ENCODE measurements around the gene HOXA2. TPM values are rescaled to one million over a fixed set of nuclear protein-coding genes. Genes with fewer than 3 reads are reported as not detected.

HOXA2 gene
- polyA plus RNA-seq, 1 donor (not counting 4 experiments of a cell fraction or from before 2014, with no cell fraction given) = 0.71 TPM

DNA sequence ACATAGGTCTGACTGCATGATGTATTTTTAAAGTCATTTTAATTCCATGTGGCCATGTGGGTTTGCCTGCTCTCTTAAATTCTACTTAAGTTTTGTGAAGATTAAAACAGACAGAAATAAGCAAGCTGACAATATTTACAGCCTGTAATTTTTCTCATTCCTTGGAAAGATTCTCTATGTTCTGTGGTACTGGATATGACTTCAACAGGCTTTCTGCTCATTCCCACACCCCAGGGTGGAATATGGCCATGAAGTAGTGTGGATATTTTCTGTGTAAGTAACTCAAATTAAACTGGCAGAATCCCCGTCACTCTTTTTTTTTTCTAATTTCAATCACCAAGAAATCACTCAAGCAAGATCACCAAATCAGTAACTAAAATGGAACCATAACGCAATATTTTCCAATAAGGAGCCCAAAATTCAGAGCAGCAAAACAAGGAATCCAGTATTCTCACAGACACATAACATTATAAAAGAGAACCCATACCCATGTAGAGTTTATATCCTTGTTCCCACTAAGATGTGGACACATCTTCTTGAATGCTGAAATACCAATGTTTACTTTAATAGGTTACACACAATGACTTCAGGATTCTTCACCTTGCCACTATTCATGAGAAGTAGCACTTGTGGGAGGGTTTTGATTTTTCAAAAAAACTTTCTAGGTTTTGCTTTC lies 35.3 kb upstream of the HOXA2 start:
- Histone ChIP-seq H2AFZ (ENCODE audit: control insufficient read depth, low read length) (no peak overlapping the region), H3K27me3 (ENCODE audit: control insufficient read depth, extremely low read depth, insufficient read depth, low read length) (no peaks in the 10 kb centered on the region), H3K4me2 (ENCODE audit: control insufficient read depth, extremely low read depth, insufficient read depth, low read depth, low read length) (peak overlapping the region; percentile 92), H4K20me1 (ENCODE audit: control insufficient read depth, extremely low read depth, insufficient read depth, low read length) (no peaks in the 10 kb centered on the region), H3K79me2 (ENCODE audit: control insufficient read depth, insufficient read depth, low read length) (peaks cover 39% of the 10 kb centered on the region), H3K9ac (ENCODE audit: control insufficient read depth, extremely low read depth, insufficient read depth, low read length) (peak overlapping the region; percentile 31), H3K4me1 (ENCODE audit: control insufficient read depth, extremely low read depth, insufficient read depth, low read length) (peaks cover 53% of the 10 kb centered on the region), H3K9me3 (ENCODE audit: control insufficient read depth, low read depth, low read length) (no peaks in the 10 kb centered on the region), H3K36me3 (ENCODE audit: control insufficient read depth in 2 of 2, extremely low read depth in 1 of 2, insufficient read depth in 2 of 2, low read length in 2 of 2) (peaks cover 0 to 4% of the 10 kb centered on the region in 2 experiments), H3K9me1 (ENCODE audit: control insufficient read depth, extremely low read depth, insufficient read depth, low read length) (no peaks in the 10 kb centered on the region), H3K27ac (ENCODE audit: control insufficient read depth, insufficient read depth, low read length) (peak overlapping the region; percentile 92), H3K4me3 (ENCODE audit: control insufficient read depth in 2 of 3, extremely low read depth in 1 of 3, insufficient read depth in 2 of 3, low read depth in 1 of 3, low read length in 3 of 3) (no peak overlapping the region)
- DNase-seq (ENCODE audit: low read depth, low spot score) (no peak), FAIRE-seq (no peak)
- TF ChIP-seq, protein P1, sequence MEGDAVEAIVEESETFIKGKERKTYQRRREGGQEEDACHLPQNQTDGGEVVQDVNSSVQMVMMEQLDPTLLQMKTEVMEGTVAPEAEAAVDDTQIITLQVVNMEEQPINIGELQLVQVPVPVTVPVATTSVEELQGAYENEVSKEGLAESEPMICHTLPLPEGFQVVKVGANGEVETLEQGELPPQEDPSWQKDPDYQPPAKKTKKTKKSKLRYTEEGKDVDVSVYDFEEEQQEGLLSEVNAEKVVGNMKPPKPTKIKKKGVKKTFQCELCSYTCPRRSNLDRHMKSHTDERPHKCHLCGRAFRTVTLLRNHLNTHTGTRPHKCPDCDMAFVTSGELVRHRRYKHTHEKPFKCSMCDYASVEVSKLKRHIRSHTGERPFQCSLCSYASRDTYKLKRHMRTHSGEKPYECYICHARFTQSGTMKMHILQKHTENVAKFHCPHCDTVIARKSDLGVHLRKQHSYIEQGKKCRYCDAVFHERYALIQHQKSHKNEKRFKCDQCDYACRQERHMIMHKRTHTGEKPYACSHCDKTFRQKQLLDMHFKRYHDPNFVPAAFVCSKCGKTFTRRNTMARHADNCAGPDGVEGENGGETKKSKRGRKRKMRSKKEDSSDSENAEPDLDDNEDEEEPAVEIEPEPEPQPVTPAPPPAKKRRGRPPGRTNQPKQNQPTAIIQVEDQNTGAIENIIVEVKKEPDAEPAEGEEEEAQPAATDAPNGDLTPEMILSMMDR (optimal IDR thresholded peaks at IDR 0.05 in 1 of 3, IDR thresholded peaks at IDR 0.05 in 1 of 3, conservative IDR thresholded peaks at IDR 0.05 in 1 of 3; ENCODE audit: extremely low read depth in 1 of 3, insufficient read depth in 2 of 3, low read length in 3 of 3) = no peak
- no peak for TF ChIP-seq EZH2 (IDR thresholded peaks at IDR 0.05; ENCODE audit: low read length)
- dilution Hi-C loops (cut with MboI; ENCODE audit: extremely low pct_ligation_motif_present, low sequenced_read_pairs) = no loop called here

DNA sequence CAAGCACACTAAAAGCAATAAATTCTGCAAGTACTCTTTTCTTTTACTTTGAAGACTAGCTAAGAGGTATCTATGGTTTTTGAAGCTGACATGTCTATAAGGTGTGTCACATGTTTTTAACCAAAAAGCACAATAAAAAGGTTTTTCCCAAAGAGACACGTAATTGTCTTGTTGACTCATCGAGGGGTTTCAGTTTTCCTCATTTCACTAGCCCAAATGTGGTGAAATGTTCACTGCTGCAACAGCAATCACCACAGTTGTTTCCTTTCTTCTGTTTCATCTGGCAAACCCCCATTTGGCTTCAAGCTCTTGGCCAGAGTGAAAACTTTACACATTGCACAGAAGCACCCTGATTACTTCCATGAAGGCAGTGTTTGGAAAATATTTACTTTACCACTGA lies 31.9 kb upstream of the HOXA2 start:
- Histone ChIP-seq H4K20me1 (ENCODE audit: control insufficient read depth, extremely low read depth, insufficient read depth, low read length) (no peaks in the 10 kb centered on the region), H3K79me2 (ENCODE audit: control insufficient read depth, insufficient read depth, low read length) (peaks cover 15% of the 10 kb centered on the region), H3K27ac (ENCODE audit: control insufficient read depth, insufficient read depth, low read length) (peak overlapping the region; percentile 73), H2AFZ (ENCODE audit: control insufficient read depth, low read length) (no peak overlapping the region), H3K9me1 (ENCODE audit: control insufficient read depth, extremely low read depth, insufficient read depth, low read length) (no peaks in the 10 kb centered on the region), H3K4me2 (ENCODE audit: control insufficient read depth, extremely low read depth, insufficient read depth, low read depth, low read length) (peak overlapping the region; percentile 47), H3K9ac (ENCODE audit: control insufficient read depth, extremely low read depth, insufficient read depth, low read length) (peak overlapping the region; percentile 45), H3K36me3 (ENCODE audit: control insufficient read depth in 2 of 2, extremely low read depth in 1 of 2, insufficient read depth in 2 of 2, low read length in 2 of 2) (peaks cover 0 to 1% of the 10 kb centered on the region in 2 experiments), H3K27me3 (ENCODE audit: control insufficient read depth, extremely low read depth, insufficient read depth, low read length) (no peaks in the 10 kb centered on the region), H3K4me3 (ENCODE audit: control insufficient read depth in 2 of 3, extremely low read depth in 1 of 3, insufficient read depth in 2 of 3, low read depth in 1 of 3, low read length in 3 of 3) (no peak overlapping the region), H3K4me1 (ENCODE audit: control insufficient read depth, extremely low read depth, insufficient read depth, low read length) (peaks cover 44% of the 10 kb centered on the region), H3K9me3 (ENCODE audit: control insufficient read depth, low read depth, low read length) (no peaks in the 10 kb centered on the region)
- peak; percentile 81 for FAIRE-seq
- no peak for TF ChIP-seq EZH2 (IDR thresholded peaks at IDR 0.05; ENCODE audit: low read length)
- TF ChIP-seq, protein P1 (optimal IDR thresholded peaks at IDR 0.05 in 1 of 3, IDR thresholded peaks at IDR 0.05 in 1 of 3, conservative IDR thresholded peaks at IDR 0.05 in 1 of 3; ENCODE audit: extremely low read depth in 1 of 3, insufficient read depth in 2 of 3, low read length in 3 of 3) = no peak
- DNase-seq (ENCODE audit: low read depth, low spot score) = no peak
- dilution Hi-C loops (cut with MboI; ENCODE audit: extremely low pct_ligation_motif_present, low sequenced_read_pairs) = no loop called here

Data from keratinocyte (primary cell).